ENCODE results near the gene ZNF17. TPM values are rescaled to one million over a fixed set of nuclear protein-coding genes. Genes with fewer than 3 reads are reported as not detected.
A peak's percentile ranks its signal among the peaks of the same experiment; 100 is the strongest.

The ZNF17 gene
- total RNA-seq, 1 experiment from 2014 or later = 5.1 TPM

- TF ChIP-seq FOSL1 (IDR thresholded peaks at IDR 0.05; ENCODE audit: low read depth) (no peak), ZNF274 (IDR thresholded peaks at IDR 0.05; ENCODE audit: low read depth, low read length) (no peak), EZH2phosphoT487 (IDR thresholded peaks at IDR 0.05; ENCODE audit: borderline replicate concordance) (no peak), ZFX (IDR thresholded peaks at IDR 0.05) (peak; percentile 79), POLR2AphosphoS5 (IDR thresholded peaks at IDR 0.05; ENCODE audit: low read depth, low read length) (peak; percentile 85)
These were observed 24.4 kb downstream of the ZNF17 start, which contains the start of gene ZNF749 (continued) for GRCh38 chr19:57435062-57435978.

GRCh38 chr19:57436417-57436816 is 25.5 kb downstream of the ZNF17 start:
- intact Hi-C loops (cut with micrococcal nuclease) = loop anchor here (10.0 kb wide), 1 partner anchor 138 kb away; the partner anchor contains the start of gene ZNF416
- H4K20me1 ChIP-seq (ENCODE audit: insufficient read depth) = no peaks in the 10 kb centered on the region
- H3K4me3 ChIP-seq (replicated peaks in 1 of 2; ENCODE audit: low read depth in 1 of 2, low read length in 2 of 2) = peak overlapping the region; percentile 90 to 97
- H3K9me3 ChIP-seq (ENCODE audit: control insufficient read depth in 1 of 2, insufficient read depth in 1 of 2, low read depth in 1 of 2, low read length in 2 of 2) = no peaks in the 10 kb centered on the region; a peak in 1 of 4 replicates
- no TSS peak for BruUV-seq (replicated peaks)
- no peak for ATAC-seq
- peak overlapping the region; percentile 84 for H3K9ac ChIP-seq (ENCODE audit: low read length)
- no peaks in the 10 kb centered on the region for H3K27me3 ChIP-seq (ENCODE audit: insufficient read depth, low read length)
- RAD21 ChIA-PET (ENCODE audit: low non-redundant PET in 1 of 2, low total read pairs in 2 of 2, uncharacterized antibody in 2 of 2, unreplicated experiment in 2 of 2) = no interaction called here
- H3K36me3 ChIP-seq (ENCODE audit: control insufficient read depth in 1 of 2, insufficient read depth in 2 of 2, low read length in 2 of 2) = peaks cover 3 to 10% of the 10 kb centered on the region in 2 experiments; a peak in 1 of 4 replicates
- no peaks in the 10 kb centered on the region for H3K9me2 ChIP-seq (ENCODE audit: insufficient read depth)
- peak overlapping the region; percentile 97 for H3K4me2 ChIP-seq (ENCODE audit: low read length)
- no peak for TF ChIP-seq POLR2AphosphoS5 (IDR thresholded peaks at IDR 0.05; ENCODE audit: low read depth, low read length)
- TF ChIP-seq EZH2phosphoT487 (IDR thresholded peaks at IDR 0.05; ENCODE audit: borderline replicate concordance) = no peak
- TF ChIP-seq CEBPB (IDR thresholded peaks at IDR 0.05; ENCODE audit: low read depth) = no peak
- no peak for TF ChIP-seq EZH2 (IDR thresholded peaks at IDR 0.05)
- TF ChIP-seq JUND (IDR thresholded peaks at IDR 0.05) = no peak
- no peak for TF ChIP-seq CTCF (IDR thresholded peaks at IDR 0.05 in 2 of 3, conservative IDR thresholded peaks at IDR 0.05 in 1 of 3; ENCODE audit: borderline replicate concordance in 1 of 3, insufficient read depth in 1 of 3, low read depth in 2 of 3, low read length in 2 of 3)
- TF ChIP-seq POLR2A (IDR thresholded peaks at IDR 0.05; ENCODE audit: borderline replicate concordance, extremely low read depth, insufficient read depth, insufficient read length) = no peak
- TF ChIP-seq YY1 (IDR thresholded peaks at IDR 0.05; ENCODE audit: extremely low read depth, insufficient replicate concordance, low read depth, low read length) = no peak
- TF ChIP-seq SIN3A (IDR thresholded peaks at IDR 0.05; ENCODE audit: low read depth) = no peak
- H3K4me1 ChIP-seq (ENCODE audit: control insufficient read depth in 1 of 2, insufficient read depth in 2 of 2, low read length in 2 of 2) = peaks cover 0 to 16% of the 10 kb centered on the region in 2 experiments; a peak in 3 of 4 replicates
- POLR2A ChIA-PET = no interaction called here
- peaks cover 52% of the 10 kb centered on the region for H3K79me2 ChIP-seq (ENCODE audit: insufficient read depth, low read length)
- no peak overlapping the region for H2AFZ ChIP-seq (ENCODE audit: low read depth, low read length, poor library complexity, severe bottlenecking)
- CTCF ChIA-PET = no interaction called here
- no peak for DNase-seq (ENCODE audit: low read depth, low spot score)
- H3K27ac ChIP-seq (ENCODE audit: low read depth, low read length) = no peak overlapping the region

Data from HCT116 (cell line).